Heart left ventricle (tissue), 16 donors: ENCODE measurements around the gene ACACA. TPM values are rescaled to one million over a fixed set of nuclear protein-coding genes. Genes with fewer than 3 reads are reported as not detected.
A peak's percentile ranks its signal among the peaks of the same experiment; 100 is the strongest.

Experiments used
- ATAC-seq, 4 donors: fragments of 200-7000 bp; cut with Tn5 transposase; one replicate each; pipeline ENCODE4 v1.9.1; 2020 to 2022; ENCODE audit warnings: moderate library complexity in 4 of 4, mild to moderate bottlenecking in 3 of 4, moderate number of reproducible peaks in 1 of 4
- DNase-seq, 5 donors: peaks; one replicate each; pipeline ENCODE4 v3.0.0-alpha.2; 2020
- H3K27ac ChIP-seq, 12 donors: fragments of 200-600 bp; sonication (generic) in 4 of 12; one replicate each; pipeline versions ENCODE4 v1.5.0 to v1.8.0; 2016 to 2022; ENCODE audit warnings: mild to moderate bottlenecking in 2 of 12
- H3K27me3 ChIP-seq, 9 donors: fragments of 200-600 bp; sonication (generic) in 2 of 9; one replicate each; pipeline versions ENCODE4 v1.5.1 to v1.8.0; 2016 to 2022; ENCODE audit warnings: mild to moderate bottlenecking in 3 of 9
- H3K36me3 ChIP-seq, 9 donors: fragments of 200-600 bp; sonication (generic) in 2 of 9; one replicate each; pipeline versions ENCODE4 v1.5.0 to v1.8.0; 2018 to 2022; ENCODE audit warnings: mild to moderate bottlenecking in 2 of 9
- H3K4me1 ChIP-seq, 12 donors: fragments of 200-600 bp; sonication (generic) in 4 of 12; one replicate each; pipeline versions ENCODE4 v1.5.0 to v1.8.0; 2016 to 2022; ENCODE audit warnings: mild to moderate bottlenecking in 3 of 12
- H3K4me3 ChIP-seq, 12 donors: fragments of 200-600 bp; sonication (generic) in 4 of 12; one replicate each; pipeline versions ENCODE4 v1.5.0 to v1.8.0; 2017 to 2022; ENCODE audit warnings: mild to moderate bottlenecking in 9 of 12, moderate library complexity in 4 of 12
- H3K9me3 ChIP-seq, 12 donors: fragments of 200-600 bp; sonication (generic) in 4 of 12; one replicate each; pipeline versions ENCODE4 v1.5.0 to v1.8.0; 2016 to 2022; ENCODE audit warnings: mild to moderate bottlenecking in 1 of 12
- POLR2A ChIP-seq, 2 donors: fragments of 450-650 bp; IDR thresholded peaks; one replicate each; pipeline ENCODE4 v1.6.1; 2017; ENCODE audit warnings: antibody characterized with exemption in 2 of 2, mild to moderate bottlenecking in 2 of 2, moderate library complexity in 2 of 2
- WGBS, 4 donors: extraction: QIAGEN DNeasy Blood & Tissue Kit in 2 of 4; methylation state at CpG; one replicate each; pipeline versions ENCODE4 v1.1.5 to v1.1.7; 2013 to 2018; 5-methylcytosine and 5-hydroxymethylcytosine counted together
- intact Hi-C, 10 donors: fragments of 100-400 bp; cut with DNase I; formaldehyde crosslinking; loops; one replicate each; pipeline versions ENCODE4 v1.11.1 to v1.14.2; 2022
- polyA plus RNA-seq, 2 donors: library from polyadenylated mRNA; stranded (reverse); fragments of 200-250 nt; gene quantifications; one replicate each; pipeline ENCODE4 v1.2.3, GENCODE V29; 2013
- total RNA-seq, 9 donors: library from RNA; depleted of rRNA in 2 of 9; stranded (reverse); fragments of >200 nt in 2 of 9; fragmentation: NEBNext Ultra II Directional in 3 of 9; extraction: Animal tissue kit (Norgen Biotek cat#: 25700) in 3 of 9; gene quantifications; one replicate each; pipeline versions ENCODE4 v1.1.0 to v1.2.4, GENCODE V29; 2016 to 2023
- TF ChIP-seq, protein P1 (sequence below), 12 donors: fragments of 200-600 bp; sonication (generic) in 4 of 12; IDR thresholded peaks; one replicate each; pipeline versions ENCODE4 v1.5.0 to v1.8.0; 2018 to 2022; ENCODE audit warnings: antibody characterized with exemption in 12 of 12, mild to moderate bottlenecking in 5 of 12
- donor health status: ischemic (EF 13 %, LVEDD 7.1; RV severe dilation, severe dysfunction).
- donor health status: healthy with polysubstance abuse.
- donor health status: DM: no; HTN: yes; CAD: no.
- donor health status: DM: no; HTN: no; CAD: no.
- donor health status: ischemic (EF 25% LVEDD 6.9; RV normal size, moderate dysfunction).
- donor health status: ischemic (EF 25% LVEDD 5.7; RV mildly dilated, moderate dysfunction).
- donor health status: healthy.
- donor health status: DM: yes; HTN: yes; CAD: no.
- donor health status: ischemic (EF 35%, LVEDD 5.7; RV mildly dilated, moderate dysfunction).
- donor health status: nonischemic (EF 11% LVEDD 7.7; RV severe dilation, severe dysfunction).
- donor health status: DM: yes; HTN: yes; CAD: no.
- donor health status: PGD.
- donor health status: ischemic (EF 29% LVEDD 5.4; RV normal size, mild dysfunction).
- donor health status: nonischemic (EF 23%, LVEDD 6.1; RV moderate dilation, normal function).

Gene ACACA
- total and polyA plus RNA-seq, 11 donors: 6.2 to 33.0 (median 15.8) TPM

DNA sequence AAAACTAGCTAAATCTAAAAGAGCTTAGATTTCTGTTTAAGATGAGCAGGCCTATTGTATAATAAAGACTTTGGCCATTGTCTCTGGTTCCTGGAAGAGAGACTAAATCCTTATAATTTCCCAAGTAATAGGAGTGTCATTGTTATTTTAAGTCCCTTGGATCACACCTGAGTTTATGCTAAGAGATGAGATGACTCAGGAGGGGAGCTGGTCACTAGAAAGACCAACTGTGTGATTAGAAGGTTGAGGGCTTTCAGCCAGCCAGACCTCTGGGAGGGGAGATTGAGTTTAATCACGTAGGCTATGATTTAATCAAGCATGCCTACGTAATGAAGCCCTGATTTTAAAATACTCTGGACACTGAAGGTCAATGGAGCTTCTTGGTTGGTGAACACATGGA lies 187.8 kb downstream of the ACACA start:
- DNase-seq: no peak
- no peak for TF ChIP-seq POLR2A (IDR thresholded peaks at IDR 0.05)
- TF ChIP-seq, protein P1, sequence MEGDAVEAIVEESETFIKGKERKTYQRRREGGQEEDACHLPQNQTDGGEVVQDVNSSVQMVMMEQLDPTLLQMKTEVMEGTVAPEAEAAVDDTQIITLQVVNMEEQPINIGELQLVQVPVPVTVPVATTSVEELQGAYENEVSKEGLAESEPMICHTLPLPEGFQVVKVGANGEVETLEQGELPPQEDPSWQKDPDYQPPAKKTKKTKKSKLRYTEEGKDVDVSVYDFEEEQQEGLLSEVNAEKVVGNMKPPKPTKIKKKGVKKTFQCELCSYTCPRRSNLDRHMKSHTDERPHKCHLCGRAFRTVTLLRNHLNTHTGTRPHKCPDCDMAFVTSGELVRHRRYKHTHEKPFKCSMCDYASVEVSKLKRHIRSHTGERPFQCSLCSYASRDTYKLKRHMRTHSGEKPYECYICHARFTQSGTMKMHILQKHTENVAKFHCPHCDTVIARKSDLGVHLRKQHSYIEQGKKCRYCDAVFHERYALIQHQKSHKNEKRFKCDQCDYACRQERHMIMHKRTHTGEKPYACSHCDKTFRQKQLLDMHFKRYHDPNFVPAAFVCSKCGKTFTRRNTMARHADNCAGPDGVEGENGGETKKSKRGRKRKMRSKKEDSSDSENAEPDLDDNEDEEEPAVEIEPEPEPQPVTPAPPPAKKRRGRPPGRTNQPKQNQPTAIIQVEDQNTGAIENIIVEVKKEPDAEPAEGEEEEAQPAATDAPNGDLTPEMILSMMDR (IDR thresholded peaks at IDR 0.05): no peak
- H3K36me3 ChIP-seq: peaks cover 0 to 85% (median 21%) of the 10 kb centered on the region in 9 donors
- 62 to 67% (median 63%) methylated on average over 2 of the region's 2 CpGs for WGBS, 4 donors
- peaks cover 0 to 10% (median 0%) of the 10 kb centered on the region in 12 donors for H3K4me1 ChIP-seq
- H3K27me3 ChIP-seq: no peaks in the 10 kb centered on the region
- no peak overlapping the region for H3K27ac ChIP-seq
- H3K9me3 ChIP-seq: no peaks in the 10 kb centered on the region
- intact Hi-C loops: no loop called here
- H3K4me3 ChIP-seq: no peak overlapping the region
- ATAC-seq: peak in 1 of 4 donors; percentile 29

- ATAC-seq: peak in 1 of 4 donors; percentile 43
- Histone ChIP-seq H3K27ac (no peak overlapping the region), H3K4me3 (no peak overlapping the region), H3K36me3 (peaks cover 0 to 46% (median 9%) of the 10 kb centered on the region in 9 donors), H3K4me1 (peaks cover 0 to 10% (median 0%) of the 10 kb centered on the region in 12 donors), H3K9me3 (no peaks in the 10 kb centered on the region), H3K27me3 (no peaks in the 10 kb centered on the region)
- TF ChIP-seq POLR2A (IDR thresholded peaks at IDR 0.05): no peak
- TF ChIP-seq, protein P1 (IDR thresholded peaks at IDR 0.05): no peak
- 55 to 64% (median 61%) methylated on average over 3 of the region's 3 CpGs for WGBS, 4 donors
- no peak for DNase-seq
- intact Hi-C loops: no loop called here
These were observed 192.2 kb downstream of the ACACA start for GRCh38 chr17:37214416-37214815.

GRCh38 chr17:37213927-37214326 lies 192.7 kb downstream of the ACACA start:
- no peak overlapping the region for H3K27ac ChIP-seq
- WGBS, 4 donors: 77 to 91% (median 84%) methylated on average over 2 of the region's 2 CpGs
- peaks cover 0 to 46% (median 9%) of the 10 kb centered on the region in 9 donors for H3K36me3 ChIP-seq
- no peak overlapping the region for H3K4me3 ChIP-seq
- peaks cover 0 to 10% (median 0%) of the 10 kb centered on the region in 12 donors for H3K4me1 ChIP-seq
- no peak for ATAC-seq
- TF ChIP-seq, protein P1 (IDR thresholded peaks at IDR 0.05): no peak
- no peak for TF ChIP-seq POLR2A (IDR thresholded peaks at IDR 0.05)
- no peaks in the 10 kb centered on the region for H3K9me3 ChIP-seq
- H3K27me3 ChIP-seq: no peaks in the 10 kb centered on the region
- intact Hi-C loops: no loop called here
- no peak for DNase-seq

- Histone ChIP-seq H3K36me3 (peaks cover 0 to 44% (median 15%) of the 10 kb centered on the region in 9 donors), H3K4me1 (peaks cover 0 to 10% (median 0%) of the 10 kb centered on the region in 12 donors), H3K9me3 (no peaks in the 10 kb centered on the region), H3K4me3 (no peak overlapping the region), H3K27ac (no peak overlapping the region), H3K27me3 (no peaks in the 10 kb centered on the region)
- no peak for DNase-seq
- TF ChIP-seq, protein P1 (IDR thresholded peaks at IDR 0.05): no peak
- no peak for ATAC-seq
- 71 to 83% (median 75%) methylated on average over 2 of the region's 2 CpGs for WGBS, 4 donors
- intact Hi-C loops: no loop called here
These were observed 194.5 kb downstream of the ACACA start for GRCh38 chr17:37212179-37212578.
